Sigmoid colon (tissue), 7 donors: Measurements from ENCODE around the gene ECSCR. TPM values are rescaled to one million over a fixed set of nuclear protein-coding genes. Genes with fewer than 3 reads are reported as not detected.

Source experiments
- DNase-seq: peaks from one replicate; pipeline ENCODE4 v3.0.0-alpha.2; 2019
- H3K27ac ChIP-seq, 4 donors: fragments of 200-600 bp; sonication (generic); one replicate each; pipeline ENCODE4 v1.5.1; 2016 to 2019; ENCODE audit warnings: mild to moderate bottlenecking in 1 of 4
- H3K27me3 ChIP-seq, 3 donors: fragments of 200-600 bp; sonication (generic); one replicate each; pipeline ENCODE4 v1.5.1; 2019; ENCODE audit warnings: mild to moderate bottlenecking in 1 of 3
- H3K36me3 ChIP-seq, 4 donors: fragments of 200-600 bp; sonication (generic); one replicate each; pipeline ENCODE4 v1.5.1; 2016 to 2019
- H3K4me1 ChIP-seq, 4 donors: fragments of 200-600 bp; sonication (generic); one replicate each; pipeline ENCODE4 v1.5.1; 2017 to 2019
- H3K4me3 ChIP-seq, 4 donors: fragments of 200-600 bp; sonication (generic); one replicate each; pipeline ENCODE4 v1.5.1; 2017 to 2019; ENCODE audit warnings: mild to moderate bottlenecking in 2 of 4, moderate library complexity in 1 of 4
- H3K9me3 ChIP-seq, 4 donors: fragments of 200-600 bp in 3 of 4; sonication (generic) in 3 of 4; one replicate each; pipeline versions ENCODE4 v1.5.1 to v1.6.1; 2013 to 2019
- CTCF ChIP-seq, 4 experiments: fragments of 450-650 bp in 3 of 4; fragments of 200-600 bp in 1 of 4; IDR thresholded peaks; one replicate each; pipeline ENCODE4 v1.5.1; 2016 to 2019; ENCODE audit warnings: antibody characterized with exemption in 4 of 4, mild to moderate bottlenecking in 3 of 4, moderate library complexity in 2 of 4
- EP300 ChIP-seq, 4 donors: sonication (generic); formaldehyde crosslinking; IDR thresholded peaks; one replicate each; pipeline ENCODE4 v1.6.1; 2017; ENCODE audit warnings: antibody characterized with exemption in 4 of 4
- POLR2A ChIP-seq, 2 donors: fragments of 450-650 bp; IDR thresholded peaks; one replicate each; pipeline ENCODE4 v1.6.1; 2016; ENCODE audit warnings: antibody characterized with exemption in 2 of 2, mild to moderate bottlenecking in 2 of 2, moderate library complexity in 2 of 2
- POLR2AphosphoS5 ChIP-seq, 4 donors: sonication (generic); formaldehyde crosslinking; IDR thresholded peaks; one replicate each; pipeline ENCODE4 v1.6.1; 2017; ENCODE audit warnings: antibody characterized with exemption in 4 of 4
- WGBS, 2 donors: extraction: QIAGEN DNeasy Blood & Tissue Kit; methylation state at CpG; one replicate each; pipeline ENCODE4 v1.1.7; 2013; 5-methylcytosine and 5-hydroxymethylcytosine counted together
- intact Hi-C: fragments of 100-400 bp; cut with DNase I; formaldehyde crosslinking; loops from one replicate; pipeline ENCODE4 v1.15.1; 2023
- polyA plus RNA-seq, 3 donors: library from polyadenylated mRNA; stranded (reverse); fragments of 200-250 nt; gene quantifications; one replicate each; pipeline ENCODE4 v1.2.3, GENCODE V29; 2013
- total RNA-seq, 4 donors: library from RNA; depleted of rRNA; stranded (reverse); fragments of >200 nt; gene quantifications; one replicate each; pipeline ENCODE4 v1.1.0, GENCODE V29; 2016
- donor health status: healthy with polysubstance abuse.
- donor health status: Bipolar disorder and iron deficiency.
- donor health status: healthy.

Gene ECSCR
- total and polyA plus RNA-seq, 7 donors = 2.5 to 16.6 (median 13.7) TPM

GRCh38 chr5:139431706-139432105 is 30.8 kb downstream of the ECSCR start:
- H3K36me3 ChIP-seq = peaks cover 0 to 74% (median 3%) of the 10 kb centered on the region in 4 donors
- 98% methylated on average over 1 of the region's 1 CpG for WGBS, 2 donors
- TF ChIP-seq POLR2A (IDR thresholded peaks at IDR 0.05) (no peak), EP300 (IDR thresholded peaks at IDR 0.05) (no peak), CTCF (IDR thresholded peaks at IDR 0.05) (no peak), POLR2AphosphoS5 (IDR thresholded peaks at IDR 0.05) (no peak)
- H3K4me1 ChIP-seq = no peaks in the 10 kb centered on the region
- intact Hi-C loops = no loop called here
- H3K4me3 ChIP-seq = no peak overlapping the region
- no peaks in the 10 kb centered on the region for H3K9me3 ChIP-seq
- no peaks in the 10 kb centered on the region for H3K27me3 ChIP-seq
- H3K27ac ChIP-seq = no peak overlapping the region
- no peak for DNase-seq

- no peak overlapping the region for H3K27ac ChIP-seq
- no peaks in the 10 kb centered on the region for H3K4me1 ChIP-seq
- no peaks in the 10 kb centered on the region for H3K27me3 ChIP-seq
- no peaks in the 10 kb centered on the region for H3K9me3 ChIP-seq
- peaks cover 0 to 82% (median 6%) of the 10 kb centered on the region in 4 donors for H3K36me3 ChIP-seq
- no peak for DNase-seq
- no peak for TF ChIP-seq CTCF (IDR thresholded peaks at IDR 0.05)
- TF ChIP-seq POLR2A (IDR thresholded peaks at IDR 0.05) = no peak
- no peak for TF ChIP-seq EP300 (IDR thresholded peaks at IDR 0.05)
- no peak for TF ChIP-seq POLR2AphosphoS5 (IDR thresholded peaks at IDR 0.05)
- WGBS, 2 donors = 74 to 81% methylated on average over 2 of the region's 2 CpGs
- H3K4me3 ChIP-seq = no peak overlapping the region
- intact Hi-C loops = no loop called here
Measured at GRCh38 chr5:139430015-139430414, 32.5 kb downstream of the ECSCR start.

- no peak for TF ChIP-seq POLR2AphosphoS5 (IDR thresholded peaks at IDR 0.05)
- no peak for TF ChIP-seq EP300 (IDR thresholded peaks at IDR 0.05)
- no peak for TF ChIP-seq CTCF (IDR thresholded peaks at IDR 0.05)
- TF ChIP-seq POLR2A (IDR thresholded peaks at IDR 0.05) = no peak
- peaks cover 0 to 71% (median 6%) of the 10 kb centered on the region in 4 donors for H3K36me3 ChIP-seq
- no peaks in the 10 kb centered on the region for H3K27me3 ChIP-seq
- H3K27ac ChIP-seq = no peak overlapping the region
- H3K9me3 ChIP-seq = no peaks in the 10 kb centered on the region
- H3K4me1 ChIP-seq = no peaks in the 10 kb centered on the region
- DNase-seq = no peak
- intact Hi-C loops = loop anchor here (10.0 kb wide), 1 partner anchor 178 kb away; no protein-coding TSS in a partner anchor
- H3K4me3 ChIP-seq = no peak overlapping the region
- 85 to 86% methylated on average over 8 of the region's 8 CpGs for WGBS, 2 donors
Measured at GRCh38 chr5:139426203-139426885, 36.2 kb downstream of the ECSCR start.

- H3K27me3 ChIP-seq = no peaks in the 10 kb centered on the region
- no peaks in the 10 kb centered on the region for H3K9me3 ChIP-seq
- H3K4me1 ChIP-seq = no peaks in the 10 kb centered on the region
- WGBS, 2 donors = 66 to 83% methylated on average over 5 of the region's 5 CpGs
- H3K27ac ChIP-seq = no peak overlapping the region
- no peak overlapping the region for H3K4me3 ChIP-seq
- no peak for DNase-seq
- TF ChIP-seq CTCF (IDR thresholded peaks at IDR 0.05) = no peak
- TF ChIP-seq POLR2AphosphoS5 (IDR thresholded peaks at IDR 0.05) = no peak
- no peak for TF ChIP-seq EP300 (IDR thresholded peaks at IDR 0.05)
- no peak for TF ChIP-seq POLR2A (IDR thresholded peaks at IDR 0.05)
- H3K36me3 ChIP-seq = peaks cover 0 to 77% (median 6%) of the 10 kb centered on the region in 4 donors
- intact Hi-C loops = loop anchor here (10.0 kb wide), 1 partner anchor 179 kb away; no protein-coding TSS in a partner anchor
Measured at GRCh38 chr5:139425497-139425896, 37.0 kb downstream of the ECSCR start.
